HEK293 (cell line): ENCODE results near the gene PIK3C2B.

Source experiments
- CTCF ChIA-PET: fragments of 350-600 bp; formaldehyde crosslinking; extraction: SDS; loops from one replicate; lab custom pipeline; 2021; ENCODE audit warnings: antibody characterized with exemption; lab: Yijun Ruan, JAX
- POLR2A ChIA-PET: fragments of 300-600 bp; formaldehyde crosslinking; extraction: SDS; loops from one replicate; lab custom pipeline; 2020; ENCODE audit warnings: antibody characterized with exemption, inconsistent platforms; lab: Yijun Ruan, JAX
- H3K27ac ChIP-seq: fragments of 200-500 bp; sonication (Bioruptor generic); 2 replicates; pipeline ENCODE4 v1.5.1; 2014; ENCODE audit warnings: low read depth, low read length, control low read depth, inconsistent platforms; ENCODE audit errors: extremely low read depth
- H3K36me3 ChIP-seq, 2 experiments: fragments of 200-500 bp in 1 of 2; sonication (Bioruptor generic) in 1 of 2; 1 replicate in 1 of 2; 2 replicates in 1 of 2; pipeline ENCODE4 v1.5.1; 2014 to 2017; ENCODE audit warnings: inconsistent platforms in 2 of 2, low read length in 2 of 2; ENCODE audit not compliant: control insufficient read depth in 2 of 2, insufficient read depth in 1 of 2
- H3K4me1 ChIP-seq: fragments of 200-500 bp; sonication (Bioruptor generic); 2 replicates; pipeline ENCODE4 v1.5.1; 2014; ENCODE audit warnings: mild to moderate bottlenecking, low read length, inconsistent platforms; ENCODE audit not compliant: control insufficient read depth, insufficient read depth
- H3K4me3 ChIP-seq: 2 replicates; pipeline ENCODE4 v1.5.1; 2011; ENCODE audit warnings: low read depth, mild to moderate bottlenecking, control low read depth, low read length, moderate library complexity
- H3K9me3 ChIP-seq: fragments of 200-500 bp; sonication (Bioruptor generic); 2 replicates; pipeline ENCODE4 v1.5.1; 2014; ENCODE audit warnings: low read depth, low read length, inconsistent platforms; ENCODE audit not compliant: control insufficient read depth, insufficient read depth
- AEBP2 ChIP-seq: fragments of 450-650 bp; formaldehyde crosslinking; IDR thresholded peaks from 2 replicates; pipeline ENCODE4 v1.5.1; 2016; ENCODE audit warnings: missing biosample characterization, missing genetic modification characterization, borderline replicate concordance
- GFI1B ChIP-seq: fragments of 450-650 bp; formaldehyde crosslinking; IDR thresholded peaks from 2 replicates; pipeline ENCODE4 v1.5.1; 2016; ENCODE audit warnings: missing biosample characterization, missing genetic modification characterization
- HOXA7 ChIP-seq: sonication (generic); formaldehyde crosslinking; IDR thresholded peaks from 2 replicates; pipeline ENCODE4 v1.8.1; 2022; ENCODE audit warnings: missing genetic modification reagents, borderline replicate concordance
- OSR2 ChIP-seq: fragments of 450-650 bp; formaldehyde crosslinking; IDR thresholded peaks from 2 replicates; pipeline ENCODE4 v1.5.1; 2016; ENCODE audit warnings: missing biosample characterization, missing genetic modification characterization
- PRDM1 ChIP-seq: fragments of 450-650 bp; formaldehyde crosslinking; IDR thresholded peaks from 2 replicates; pipeline ENCODE4; 2016; ENCODE audit warnings: missing biosample characterization, missing genetic modification characterization
- TSHZ1 ChIP-seq: fragments of 450-650 bp; formaldehyde crosslinking; IDR thresholded peaks from 2 replicates; pipeline ENCODE4 v1.5.1; 2016; ENCODE audit warnings: missing biosample characterization, missing genetic modification characterization, borderline replicate concordance
- ZBTB1 ChIP-seq: fragments of 450-650 bp; formaldehyde crosslinking; IDR thresholded peaks from 2 replicates; pipeline ENCODE4 v1.5.1; 2016; ENCODE audit warnings: missing biosample characterization, missing genetic modification characterization
- ZBTB17 ChIP-seq: fragments of 450-650 bp; formaldehyde crosslinking; IDR thresholded peaks from 2 replicates; pipeline ENCODE4 v1.5.1; 2016; ENCODE audit warnings: missing biosample characterization, missing genetic modification characterization
- ZBTB26 ChIP-seq: fragments of 450-650 bp; formaldehyde crosslinking; optimal IDR thresholded peaks from 2 replicates; pipeline ENCODE3; 2016; ENCODE audit warnings: missing biosample characterization, mild to moderate bottlenecking, missing genetic modification characterization
- ZNF121 ChIP-seq: fragments of 450-650 bp; formaldehyde crosslinking; IDR thresholded peaks from 2 replicates; pipeline ENCODE4 v1.5.1; 2016; ENCODE audit warnings: missing biosample characterization, missing genetic modification characterization
- ZNF391 ChIP-seq: fragments of 450-650 bp; formaldehyde crosslinking; IDR thresholded peaks from 2 replicates; pipeline ENCODE4 v1.5.1; 2016; ENCODE audit warnings: low read depth, missing biosample characterization, missing genetic modification characterization, borderline replicate concordance
- ZNF394 ChIP-seq: fragments of 450-650 bp; formaldehyde crosslinking; IDR thresholded peaks from 2 replicates; pipeline ENCODE4 v1.5.1; 2016; ENCODE audit warnings: missing biosample characterization, missing genetic modification characterization, mild to moderate bottlenecking, moderate library complexity, borderline replicate concordance
- ZNF530 ChIP-seq: fragments of 450-650 bp; formaldehyde crosslinking; IDR thresholded peaks from 2 replicates; pipeline ENCODE4 v1.5.1; 2016; ENCODE audit warnings: low read depth, missing biosample characterization, missing genetic modification characterization
- ZNF558 ChIP-seq: fragments of 450-650 bp; formaldehyde crosslinking; IDR thresholded peaks from 2 replicates; pipeline ENCODE4 v1.5.1; 2016; ENCODE audit warnings: missing biosample characterization, missing genetic modification characterization
- ZNF596 ChIP-seq: fragments of 450-650 bp; IDR thresholded peaks from 2 replicates; pipeline ENCODE4 v1.5.0; 2018; ENCODE audit warnings: missing biosample characterization, mild to moderate bottlenecking, missing genetic modification characterization, moderate library complexity
- ZNF660 ChIP-seq: fragments of 450-650 bp; IDR thresholded peaks from 2 replicates; pipeline ENCODE4 v1.5.1; 2018; ENCODE audit warnings: missing biosample characterization, mild to moderate bottlenecking, missing genetic modification characterization
- ZNF785 ChIP-seq: fragments of 450-650 bp; formaldehyde crosslinking; IDR thresholded peaks from 2 replicates; pipeline ENCODE4 v1.5.1; 2016; ENCODE audit warnings: missing biosample characterization, missing genetic modification characterization
- ZNF830 ChIP-seq: fragments of 450-650 bp; IDR thresholded peaks from 2 replicates; pipeline ENCODE4 v1.5.0; 2018; ENCODE audit warnings: missing biosample characterization, missing genetic modification characterization, low read depth, mild to moderate bottlenecking, moderate library complexity
- ZSCAN23 ChIP-seq: fragments of 450-650 bp; formaldehyde crosslinking; IDR thresholded peaks from 2 replicates; pipeline ENCODE4 v1.5.1; 2016; ENCODE audit warnings: missing biosample characterization, missing genetic modification characterization
- TF ChIP-seq, protein P1 (sequence below): fragments of 450-650 bp; formaldehyde crosslinking; IDR thresholded peaks from 2 replicates; pipeline ENCODE4 v1.5.1; 2017; ENCODE audit warnings: missing biosample characterization, missing genetic modification characterization
- TF ChIP-seq, protein P2 (sequence below): fragments of 450-650 bp; formaldehyde crosslinking; IDR thresholded peaks from 2 replicates; pipeline ENCODE4 v1.5.1; 2016; ENCODE audit warnings: missing biosample characterization, missing genetic modification characterization
- TF ChIP-seq, protein P3 (sequence below): fragments of 450-650 bp; formaldehyde crosslinking; IDR thresholded peaks from 2 replicates; pipeline ENCODE4 v1.5.1; 2016; ENCODE audit warnings: missing biosample characterization, missing genetic modification characterization

The PIK3C2B gene

GRCh38 chr1:204469304-204469703 lies 25.3 kb downstream of the PIK3C2B start (continued):
- no peak for TF ChIP-seq HOXA7 (CRISPR knock-in tag)
- TF ChIP-seq, protein P1, sequence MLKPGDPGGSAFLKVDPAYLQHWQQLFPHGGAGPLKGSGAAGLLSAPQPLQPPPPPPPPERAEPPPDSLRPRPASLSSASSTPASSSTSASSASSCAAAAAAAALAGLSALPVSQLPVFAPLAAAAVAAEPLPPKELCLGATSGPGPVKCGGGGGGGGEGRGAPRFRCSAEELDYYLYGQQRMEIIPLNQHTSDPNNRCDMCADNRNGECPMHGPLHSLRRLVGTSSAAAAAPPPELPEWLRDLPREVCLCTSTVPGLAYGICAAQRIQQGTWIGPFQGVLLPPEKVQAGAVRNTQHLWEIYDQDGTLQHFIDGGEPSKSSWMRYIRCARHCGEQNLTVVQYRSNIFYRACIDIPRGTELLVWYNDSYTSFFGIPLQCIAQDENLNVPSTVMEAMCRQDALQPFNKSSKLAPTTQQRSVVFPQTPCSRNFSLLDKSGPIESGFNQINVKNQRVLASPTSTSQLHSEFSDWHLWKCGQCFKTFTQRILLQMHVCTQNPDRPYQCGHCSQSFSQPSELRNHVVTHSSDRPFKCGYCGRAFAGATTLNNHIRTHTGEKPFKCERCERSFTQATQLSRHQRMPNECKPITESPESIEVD (tag by site-specific recombination) = no peak
- TF ChIP-seq, protein P2, sequence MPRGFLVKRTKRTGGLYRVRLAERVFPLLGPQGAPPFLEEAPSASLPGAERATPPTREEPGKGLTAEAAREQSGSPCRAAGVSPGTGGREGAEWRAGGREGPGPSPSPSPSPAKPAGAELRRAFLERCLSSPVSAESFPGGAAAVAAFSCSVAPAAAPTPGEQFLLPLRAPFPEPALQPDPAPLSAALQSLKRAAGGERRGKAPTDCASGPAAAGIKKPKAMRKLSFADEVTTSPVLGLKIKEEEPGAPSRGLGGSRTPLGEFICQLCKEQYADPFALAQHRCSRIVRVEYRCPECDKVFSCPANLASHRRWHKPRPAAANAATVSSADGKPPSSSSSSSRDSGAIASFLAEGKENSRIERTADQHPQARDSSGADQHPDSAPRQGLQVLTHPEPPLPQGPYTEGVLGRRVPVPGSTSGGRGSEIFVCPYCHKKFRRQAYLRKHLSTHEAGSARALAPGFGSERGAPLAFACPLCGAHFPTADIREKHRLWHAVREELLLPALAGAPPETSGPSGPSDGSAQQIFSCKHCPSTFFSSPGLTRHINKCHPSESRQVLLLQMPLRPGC (tag by site-specific recombination) = no peak
- TF ChIP-seq AEBP2 (tag by site-specific recombination) = no peak
- no peak for TF ChIP-seq ZNF596 (tag by site-specific recombination)
- no peak for TF ChIP-seq ZBTB26 (tag by site-specific recombination)
- no peak for TF ChIP-seq ZNF785 (tag by site-specific recombination)
- TF ChIP-seq ZNF391 = no peak
- TF ChIP-seq ZNF121 (tag by site-specific recombination) = no peak
- no peak for TF ChIP-seq ZNF830 (tag by site-specific recombination)

GRCh38 chr1:204468766-204469302 lies 25.8 kb downstream of the PIK3C2B start:
- ChIA-PET POLR2A (no interaction called here), CTCF (no interaction called here)
- Histone ChIP-seq H3K27ac (no peak overlapping the region), H3K4me1 (no peaks in the 10 kb centered on the region), H3K9me3 (no peaks in the 10 kb centered on the region), H3K4me3 (no peak overlapping the region), H3K36me3 (no peaks in the 10 kb centered on the region)
- no peak for TF ChIP-seq ZBTB26 (tag by site-specific recombination)
- no peak for TF ChIP-seq OSR2 (tag by site-specific recombination)
- no peak for TF ChIP-seq PRDM1 (tag by site-specific recombination)
- TF ChIP-seq ZNF558 (tag by site-specific recombination) = no peak
- no peak for TF ChIP-seq TSHZ1 (tag by site-specific recombination)
- no peak for TF ChIP-seq ZNF394 (tag by site-specific recombination)
- TF ChIP-seq ZNF530 (tag by site-specific recombination) = no peak
- no peak for TF ChIP-seq ZNF660 (tag by site-specific recombination)
- no peak for TF ChIP-seq ZSCAN23
- TF ChIP-seq ZBTB17 = no peak
- no peak for TF ChIP-seq ZBTB1 (tag by site-specific recombination)
- TF ChIP-seq GFI1B (tag by site-specific recombination) = no peak
- TF ChIP-seq, protein P3, sequence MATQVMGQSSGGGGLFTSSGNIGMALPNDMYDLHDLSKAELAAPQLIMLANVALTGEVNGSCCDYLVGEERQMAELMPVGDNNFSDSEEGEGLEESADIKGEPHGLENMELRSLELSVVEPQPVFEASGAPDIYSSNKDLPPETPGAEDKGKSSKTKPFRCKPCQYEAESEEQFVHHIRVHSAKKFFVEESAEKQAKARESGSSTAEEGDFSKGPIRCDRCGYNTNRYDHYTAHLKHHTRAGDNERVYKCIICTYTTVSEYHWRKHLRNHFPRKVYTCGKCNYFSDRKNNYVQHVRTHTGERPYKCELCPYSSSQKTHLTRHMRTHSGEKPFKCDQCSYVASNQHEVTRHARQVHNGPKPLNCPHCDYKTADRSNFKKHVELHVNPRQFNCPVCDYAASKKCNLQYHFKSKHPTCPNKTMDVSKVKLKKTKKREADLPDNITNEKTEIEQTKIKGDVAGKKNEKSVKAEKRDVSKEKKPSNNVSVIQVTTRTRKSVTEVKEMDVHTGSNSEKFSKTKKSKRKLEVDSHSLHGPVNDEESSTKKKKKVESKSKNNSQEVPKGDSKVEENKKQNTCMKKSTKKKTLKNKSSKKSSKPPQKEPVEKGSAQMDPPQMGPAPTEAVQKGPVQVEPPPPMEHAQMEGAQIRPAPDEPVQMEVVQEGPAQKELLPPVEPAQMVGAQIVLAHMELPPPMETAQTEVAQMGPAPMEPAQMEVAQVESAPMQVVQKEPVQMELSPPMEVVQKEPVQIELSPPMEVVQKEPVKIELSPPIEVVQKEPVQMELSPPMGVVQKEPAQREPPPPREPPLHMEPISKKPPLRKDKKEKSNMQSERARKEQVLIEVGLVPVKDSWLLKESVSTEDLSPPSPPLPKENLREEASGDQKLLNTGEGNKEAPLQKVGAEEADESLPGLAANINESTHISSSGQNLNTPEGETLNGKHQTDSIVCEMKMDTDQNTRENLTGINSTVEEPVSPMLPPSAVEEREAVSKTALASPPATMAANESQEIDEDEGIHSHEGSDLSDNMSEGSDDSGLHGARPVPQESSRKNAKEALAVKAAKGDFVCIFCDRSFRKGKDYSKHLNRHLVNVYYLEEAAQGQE (tag by site-specific recombination) = no peak
